GM21515 (cell line): ENCODE results near the gene KCNA3.
"Not testable (repeated sequence)": the region's sequence is repeated elsewhere in the genome, so short reads cannot be mapped to it uniquely, and the experiment has no call there.

Experiments used
- ATAC-seq: cut with Tn5 transposase; IDR thresholded peaks from one replicate; pipeline ENCODE4 v1.9.1; 2021; ENCODE audit not compliant: unreplicated experiment

The KCNA3 gene

DNA sequence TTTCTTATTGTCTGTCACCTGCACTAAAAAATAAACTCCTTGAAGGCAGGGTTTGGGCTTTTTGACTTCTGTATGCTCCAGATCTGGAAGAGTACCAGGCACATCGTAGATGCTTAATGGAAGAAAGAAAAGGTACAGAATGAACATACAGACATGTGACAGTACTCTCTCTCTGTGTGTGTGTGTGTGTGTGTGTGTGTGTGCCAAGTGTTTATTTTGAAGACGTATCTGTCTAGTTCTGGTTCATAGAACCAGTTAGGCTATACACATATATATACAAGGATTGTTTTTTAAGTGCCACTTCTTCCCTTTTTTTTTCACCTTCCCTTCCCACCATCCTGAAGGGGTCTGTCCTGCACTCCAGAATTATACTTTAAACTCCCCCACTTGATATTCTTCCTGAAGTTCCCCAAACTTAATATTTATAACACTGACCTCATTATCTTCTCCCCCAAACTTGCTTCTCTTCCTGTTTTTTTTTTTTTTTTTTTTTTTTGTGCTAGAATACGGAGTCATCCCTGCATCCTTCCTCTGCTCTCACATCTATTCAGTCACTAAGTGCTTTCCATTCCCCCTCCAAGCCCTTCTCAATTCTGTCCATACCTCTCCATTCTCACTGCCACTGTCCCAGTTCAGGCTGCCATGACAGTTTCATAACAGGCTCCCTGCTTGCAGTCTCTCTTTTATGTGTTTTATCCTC is 5.4 kb upstream of the KCNA3 start:
- no peak for ATAC-seq

DNA sequence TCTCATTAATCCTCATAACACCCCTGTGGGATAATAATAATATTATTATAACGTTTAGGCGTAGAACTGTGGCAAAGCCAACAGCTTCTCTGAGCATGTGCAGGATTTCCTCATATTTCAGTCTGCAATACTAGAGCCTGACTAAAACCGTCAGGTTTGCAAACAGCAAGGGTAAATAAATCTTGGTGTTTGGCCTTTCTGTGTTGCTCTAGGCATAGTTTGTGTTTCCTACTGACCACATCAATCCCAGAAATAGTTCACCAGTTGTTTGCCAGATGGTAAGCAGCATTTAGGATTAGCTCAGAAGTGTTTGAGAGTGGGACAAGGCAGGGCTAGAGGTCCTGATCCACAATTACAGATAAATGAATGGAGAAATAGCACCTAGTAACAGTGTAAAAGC is 2.8 kb upstream of the KCNA3 start:
- ATAC-seq = no peak

DNA sequence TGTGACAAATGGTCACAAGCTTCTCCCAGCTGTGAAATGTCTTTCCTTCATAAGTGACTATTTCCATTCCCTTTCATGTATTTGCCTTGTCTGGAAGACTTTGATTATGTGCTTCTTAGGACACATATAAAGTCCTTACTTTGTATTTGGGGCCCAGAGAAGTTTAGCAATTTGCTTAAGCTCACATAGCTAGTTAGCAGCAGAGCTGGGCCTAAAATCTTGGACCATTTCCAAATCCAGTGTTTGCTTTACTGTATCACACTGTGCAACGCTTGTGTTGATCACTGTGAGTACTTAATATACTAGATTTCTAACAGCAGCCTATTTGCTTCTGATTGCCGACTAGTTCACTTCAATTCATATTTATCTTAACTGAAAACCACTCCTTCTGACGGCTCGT is 2.2 kb upstream of the KCNA3 start:
- ATAC-seq = no peak

- no peak for ATAC-seq
These were observed 486 bp upstream of the KCNA3 start for GRCh38 chr1:110675060-110675791.

GRCh38 chr1:110673805-110674336 is 869 bp downstream of the KCNA3 start:
- ATAC-seq = no peak

DNA sequence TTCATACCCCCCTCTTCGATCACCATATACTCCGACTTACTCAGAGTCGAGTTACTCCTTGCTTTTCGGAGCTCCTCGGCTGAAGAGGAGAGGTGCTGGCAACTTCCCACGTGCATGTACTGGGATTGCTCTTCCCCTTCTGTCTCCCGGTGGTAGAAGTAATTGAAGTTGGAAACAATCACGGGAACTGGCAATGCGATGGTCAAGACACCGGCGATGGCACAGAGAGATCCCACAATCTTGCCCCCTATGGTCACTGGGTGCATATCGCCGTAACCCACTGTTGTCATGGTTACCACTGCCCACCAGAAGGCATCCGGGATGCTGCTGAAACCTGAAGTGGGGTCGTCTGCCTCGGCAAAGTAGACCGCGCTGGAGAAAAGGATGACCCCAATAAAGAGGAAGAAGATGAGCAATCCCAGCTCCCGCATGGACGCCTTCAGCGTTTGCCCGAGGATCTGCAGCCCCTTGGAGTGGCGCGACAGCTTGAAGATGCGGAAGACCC is 1.5 kb downstream of the KCNA3 start:
- ATAC-seq = no peak

DNA sequence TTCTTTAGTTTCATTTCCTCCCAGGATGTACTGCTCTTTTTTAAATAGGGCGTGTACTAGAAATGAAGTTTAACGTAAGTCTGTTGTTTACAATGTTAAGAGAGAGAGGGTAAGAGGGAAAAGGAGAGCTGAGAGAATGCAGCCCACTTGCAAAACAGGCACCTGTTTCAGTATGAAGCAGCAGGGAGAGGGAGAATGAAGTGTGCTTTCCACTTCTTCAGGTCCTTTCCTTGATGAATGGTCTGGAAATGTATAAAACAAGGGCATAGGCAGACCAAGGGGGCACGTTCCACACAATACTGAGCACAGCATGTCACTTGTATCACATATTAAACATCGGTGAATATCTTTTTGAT is 2.0 kb downstream of the KCNA3 start:
- ATAC-seq = peak; percentile 58

DNA sequence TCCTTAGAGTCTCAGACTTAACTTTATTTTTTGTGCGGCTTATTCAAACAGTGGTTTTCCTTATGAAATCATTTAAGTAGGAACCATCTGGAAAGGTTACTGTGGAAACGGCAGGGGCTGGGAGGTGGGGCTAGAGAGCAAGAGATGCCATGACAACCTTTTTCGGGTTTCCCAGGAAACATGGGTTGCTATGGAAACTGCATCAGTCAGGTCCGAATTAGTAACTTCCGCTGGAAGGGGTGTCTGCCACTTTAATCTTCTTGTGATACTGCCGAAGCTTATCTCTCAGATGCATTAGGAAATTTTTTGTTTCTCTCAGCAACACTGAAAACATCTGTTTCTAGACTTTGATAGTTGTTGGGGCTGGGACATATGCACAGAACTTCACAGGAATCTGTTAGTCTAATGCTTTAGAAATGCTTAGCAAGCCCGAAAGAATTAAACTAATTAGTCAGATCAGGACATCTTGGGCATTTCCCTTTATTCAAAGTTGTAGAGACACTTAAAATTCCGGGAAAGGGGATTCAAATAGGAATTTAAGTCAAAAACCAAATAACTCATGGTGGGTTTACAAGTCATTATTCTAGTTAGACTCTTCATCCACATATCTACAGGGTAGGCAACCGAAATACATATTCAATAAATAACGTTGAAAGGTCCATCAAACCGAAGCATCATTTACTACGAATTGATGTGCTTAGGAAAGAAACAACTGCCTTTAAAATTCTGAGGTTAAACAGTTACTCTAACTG is 2.6 kb downstream of the KCNA3 start:
- no peak for ATAC-seq

- ATAC-seq = no peak
These were observed 3.4 kb downstream of the KCNA3 start for GRCh38 chr1:110671361-110671760.

DNA sequence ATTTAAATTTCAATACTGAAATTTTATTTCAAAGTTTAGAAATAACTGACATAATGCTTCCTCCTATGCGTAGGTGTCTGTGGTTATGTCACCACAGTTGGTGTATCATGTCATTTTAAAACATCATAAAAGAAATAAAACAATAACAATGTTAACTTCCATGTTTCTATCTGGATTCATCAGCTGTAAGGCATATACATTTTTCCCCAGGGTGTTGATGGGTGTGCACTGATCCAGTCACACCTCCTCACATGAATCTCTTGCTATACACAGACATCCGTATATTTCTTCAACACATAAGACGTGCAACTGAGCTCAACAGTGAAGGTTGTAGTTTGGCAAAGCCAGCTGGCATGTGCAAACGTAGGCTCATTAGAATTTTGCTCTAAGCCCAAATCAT is 6.2 kb downstream of the KCNA3 start:
- no peak for ATAC-seq

DNA sequence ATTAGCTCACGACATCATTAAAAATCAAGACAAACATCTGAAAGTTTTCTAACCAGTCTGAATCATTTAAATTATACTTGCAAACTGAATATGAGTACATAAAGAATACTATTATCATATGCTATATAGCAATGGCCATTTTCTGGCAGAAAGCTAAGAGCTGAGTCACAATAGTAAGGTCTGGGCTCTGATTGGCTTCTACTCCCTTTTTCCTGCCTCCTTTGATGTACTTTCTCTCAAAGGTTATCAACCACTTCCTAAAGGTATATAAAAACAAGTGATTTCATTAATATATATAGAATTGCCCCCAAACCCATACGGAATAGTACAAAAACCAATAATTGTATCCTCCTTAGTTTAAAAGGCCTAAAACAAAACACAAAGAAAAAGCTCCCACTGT is 7.0 kb downstream of the KCNA3 start:
- ATAC-seq = no peak

DNA sequence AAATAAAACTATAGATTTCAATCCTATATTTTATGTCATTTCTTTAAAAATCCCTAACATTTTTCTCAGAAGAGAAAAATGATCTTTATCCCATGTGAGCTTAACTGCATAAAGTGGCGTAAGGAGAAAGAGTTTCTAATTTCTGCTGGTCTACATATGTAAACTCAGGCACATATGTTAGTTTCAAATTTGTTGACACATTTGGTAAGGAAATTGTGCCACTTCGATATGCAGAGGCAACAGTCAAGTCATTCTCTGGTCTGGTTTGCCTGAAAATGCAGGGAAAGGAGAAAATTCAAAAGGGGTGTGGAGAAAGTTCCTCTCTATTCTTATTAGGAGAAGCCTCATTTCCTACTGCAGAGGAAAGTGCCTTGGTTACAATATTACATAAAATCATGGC is 11.5 kb downstream of the KCNA3 start:
- ATAC-seq = no peak

GRCh38 chr1:110659559-110659958 is 15.2 kb downstream of the KCNA3 start:
- ATAC-seq = not testable (repeated sequence)

DNA sequence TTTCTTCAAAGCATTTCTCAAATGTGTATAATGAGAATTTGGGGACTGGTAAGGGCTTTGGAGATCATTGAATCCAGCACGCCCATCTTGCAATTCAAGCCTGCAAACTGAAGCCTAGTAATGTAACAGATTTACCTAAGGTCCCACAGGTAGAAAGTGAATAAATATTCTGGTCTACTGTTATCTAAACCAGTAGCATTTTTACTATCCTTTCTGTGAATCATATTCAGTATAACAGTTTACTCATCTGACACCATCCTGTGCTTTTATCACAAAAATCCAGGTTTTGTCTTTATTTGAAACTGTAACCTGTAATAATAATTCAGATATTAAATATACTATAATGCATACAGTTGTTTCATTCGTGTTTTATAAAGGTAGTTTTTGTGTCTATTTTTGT is 17.4 kb downstream of the KCNA3 start:
- no peak for ATAC-seq

DNA sequence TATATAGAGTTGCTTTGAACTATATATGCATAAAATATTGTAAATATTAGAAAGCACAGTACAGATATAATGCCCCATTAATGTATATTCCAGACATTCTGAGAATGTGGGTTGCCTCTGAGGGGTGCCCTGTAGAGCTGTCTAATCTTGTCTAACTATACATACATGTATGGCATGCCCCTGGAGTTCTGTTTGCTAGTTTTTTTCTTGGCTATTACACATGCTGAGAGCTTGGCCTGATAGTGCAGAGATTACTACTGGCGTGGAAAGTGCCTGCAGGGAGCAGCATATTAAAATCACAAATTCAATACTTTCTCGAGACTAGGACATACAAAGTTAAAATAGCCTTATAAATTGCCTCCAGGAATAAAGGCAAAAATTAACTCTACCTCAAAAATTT is 24.1 kb downstream of the KCNA3 start:
- ATAC-seq = no peak

- no peak for ATAC-seq
These were observed 26.3 kb downstream of the KCNA3 start for GRCh38 chr1:110648417-110648816.

DNA sequence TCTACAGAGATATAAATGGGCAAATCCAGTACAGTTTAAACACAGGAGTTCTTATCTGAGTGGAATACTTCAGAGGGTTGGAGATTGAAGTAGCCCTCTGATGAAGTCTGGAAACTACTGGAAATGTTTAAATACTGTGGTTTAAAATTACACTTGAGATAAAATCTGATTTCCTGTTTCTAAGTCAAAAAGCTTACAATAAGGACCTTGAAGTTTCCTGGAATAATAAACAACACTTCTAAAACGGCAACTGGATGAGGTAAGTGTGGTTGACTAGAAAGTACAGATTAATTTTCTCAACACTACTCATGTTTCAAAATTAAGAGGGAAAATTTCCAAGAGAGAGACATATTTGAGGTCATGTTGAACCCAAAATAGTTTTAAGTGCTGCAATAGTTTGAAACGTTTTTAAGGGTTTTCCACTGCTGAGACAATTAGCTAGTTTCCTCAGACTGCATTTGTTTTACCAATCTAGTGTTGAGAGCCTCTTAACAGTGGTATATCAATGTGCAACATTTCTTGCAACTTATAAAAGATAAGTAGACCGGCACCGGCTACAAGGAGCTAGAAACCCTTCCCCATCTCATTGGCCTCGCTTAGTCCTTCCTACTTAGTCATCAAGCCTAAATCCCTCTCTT is 27.4 kb downstream of the KCNA3 start:
- no peak for ATAC-seq

DNA sequence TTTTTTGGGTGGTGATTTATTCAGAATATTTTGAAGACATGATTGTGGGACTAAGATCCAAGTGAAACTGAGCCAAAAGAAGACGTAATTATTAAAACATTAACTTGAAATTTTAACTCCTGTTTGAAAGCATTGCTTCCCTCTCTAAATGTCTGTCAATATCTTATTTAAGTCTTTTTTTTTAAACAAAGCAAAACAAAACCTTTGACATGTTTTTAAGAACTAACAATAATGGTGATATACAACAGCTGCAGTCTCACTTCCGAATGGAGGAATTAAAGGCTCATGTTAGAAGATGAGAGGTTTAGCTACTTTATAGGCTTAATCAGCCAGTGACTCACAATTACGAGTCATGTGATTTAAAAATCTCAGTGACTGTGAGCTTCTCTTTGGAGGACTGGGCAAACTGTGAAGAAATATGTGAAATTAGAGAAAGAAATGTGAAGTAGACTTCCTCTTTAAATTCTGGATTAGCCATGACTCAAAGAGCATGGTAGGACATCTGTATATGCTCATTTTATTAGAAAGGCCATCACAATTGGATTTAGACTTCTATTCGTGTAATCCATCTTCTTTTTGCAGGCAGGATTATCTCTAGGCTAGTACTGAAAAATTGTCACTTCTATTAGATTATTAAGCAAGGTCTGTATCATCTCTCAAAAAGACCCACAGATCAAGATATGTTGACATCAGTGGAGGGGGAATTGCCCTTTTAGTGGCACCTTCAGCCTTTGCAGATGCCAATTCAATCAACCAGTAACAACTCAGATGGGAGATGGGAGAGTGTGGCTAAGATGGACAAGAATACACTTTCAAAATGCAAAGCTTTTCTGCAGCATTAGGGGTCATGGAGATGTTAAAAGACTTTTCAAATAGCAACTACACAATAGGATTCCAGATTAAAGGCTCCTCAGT is 28.7 kb downstream of the KCNA3 start:
- no peak for ATAC-seq

GRCh38 chr1:110645211-110645610 is 29.5 kb downstream of the KCNA3 start:
- ATAC-seq = no peak

DNA sequence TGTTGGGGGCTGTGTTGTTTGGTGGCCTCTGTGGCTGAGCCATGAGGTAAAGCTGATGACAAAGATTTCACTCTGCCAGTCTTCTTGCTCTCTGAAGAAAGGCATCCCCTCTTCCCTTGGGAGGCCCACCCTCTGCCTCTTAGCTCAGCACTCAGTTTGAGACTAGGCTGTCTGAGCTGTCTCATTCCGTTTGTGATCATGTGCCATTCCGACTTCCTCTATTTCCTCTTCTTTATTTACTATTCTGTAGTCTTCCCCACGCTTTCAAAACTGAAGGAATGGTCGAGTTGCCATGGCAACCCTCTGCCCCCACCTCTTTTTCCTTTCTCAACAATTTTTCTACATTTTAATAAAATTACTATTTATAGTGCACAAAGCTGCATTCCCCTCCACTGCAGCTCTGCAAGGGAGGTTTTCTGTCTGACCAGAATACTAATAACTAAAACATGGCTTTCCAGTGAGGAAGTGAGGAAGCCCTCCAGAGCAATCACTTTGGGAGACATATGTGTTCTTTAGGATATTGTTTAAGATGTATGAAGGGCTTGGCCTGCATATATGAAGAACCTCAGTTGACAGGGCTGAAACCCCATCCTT is 30.8 kb downstream of the KCNA3 start:
- no peak for ATAC-seq
